HG03460 (cell line): ENCODE data around the gene VPS13D.
"Not testable (repeated sequence)": the region's sequence is repeated elsewhere in the genome, so short reads cannot be mapped to it uniquely, and the experiment has no call there.

Source experiments
- ATAC-seq: cut with Tn5 transposase; IDR thresholded peaks from one replicate; pipeline ENCODE4 v1.9.1; 2021; ENCODE audit not compliant: unreplicated experiment

VPS13D gene

DNA sequence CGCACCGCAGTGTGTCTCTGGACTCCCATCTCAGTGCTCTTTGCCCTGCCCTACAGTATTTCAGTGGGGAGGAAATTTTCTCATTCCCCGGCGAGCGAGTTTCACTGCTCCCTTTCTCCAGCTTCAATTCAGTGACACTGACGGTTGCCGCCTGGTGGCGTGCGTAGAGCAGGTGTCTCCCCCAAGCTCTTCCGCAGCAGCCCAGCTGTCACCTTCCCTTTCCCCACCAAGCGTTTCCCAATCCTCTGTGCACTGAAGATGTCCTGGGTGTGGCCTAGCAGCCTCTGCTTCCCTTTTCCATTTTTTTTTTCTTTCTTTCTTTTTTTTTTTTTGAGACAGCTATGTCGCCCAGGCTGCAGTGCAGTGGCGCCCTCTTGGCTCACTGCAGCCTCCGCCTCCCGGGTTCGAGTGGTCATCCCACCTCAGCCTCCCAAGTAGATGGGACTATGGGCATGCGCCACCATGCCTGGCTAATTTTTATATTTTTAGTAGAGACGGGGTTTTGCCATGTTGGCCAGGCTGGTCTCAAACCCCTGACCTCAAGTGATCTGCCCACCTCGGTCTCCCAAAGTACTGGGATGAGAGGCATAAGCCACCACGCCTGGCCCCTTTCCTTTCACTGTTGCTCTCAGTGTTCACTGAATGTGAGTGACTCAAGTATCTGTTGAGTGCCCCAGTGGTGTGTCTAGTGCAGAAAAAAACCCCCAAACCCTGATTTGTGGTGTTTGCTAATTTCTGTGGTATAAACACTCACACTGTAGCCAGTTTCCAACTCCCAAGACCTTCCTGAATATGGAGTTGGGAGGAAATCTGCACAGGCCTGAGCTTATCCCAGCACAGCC is 33.0 kb upstream of the VPS13D start:
- ATAC-seq = no peak

DNA sequence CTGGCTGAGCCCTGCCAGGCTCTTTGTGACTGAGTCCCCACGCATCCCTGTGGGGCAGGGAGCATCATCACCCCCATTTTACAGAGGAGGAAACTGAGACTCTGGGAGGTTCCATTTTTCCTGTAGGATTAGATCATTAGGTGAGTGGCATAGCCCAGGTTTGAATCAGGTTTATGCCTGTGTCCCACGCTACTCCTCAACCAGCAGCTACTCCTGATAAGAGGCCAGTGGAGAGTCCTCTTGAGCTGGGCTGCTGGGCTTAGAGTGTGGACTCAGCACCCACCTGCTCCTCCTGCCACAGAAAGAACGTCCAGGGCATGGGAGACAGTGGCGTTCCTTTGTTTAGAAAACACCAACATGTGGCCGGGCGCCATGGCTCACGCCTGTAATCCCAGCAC is 32.3 kb upstream of the VPS13D start:
- ATAC-seq = no peak

DNA sequence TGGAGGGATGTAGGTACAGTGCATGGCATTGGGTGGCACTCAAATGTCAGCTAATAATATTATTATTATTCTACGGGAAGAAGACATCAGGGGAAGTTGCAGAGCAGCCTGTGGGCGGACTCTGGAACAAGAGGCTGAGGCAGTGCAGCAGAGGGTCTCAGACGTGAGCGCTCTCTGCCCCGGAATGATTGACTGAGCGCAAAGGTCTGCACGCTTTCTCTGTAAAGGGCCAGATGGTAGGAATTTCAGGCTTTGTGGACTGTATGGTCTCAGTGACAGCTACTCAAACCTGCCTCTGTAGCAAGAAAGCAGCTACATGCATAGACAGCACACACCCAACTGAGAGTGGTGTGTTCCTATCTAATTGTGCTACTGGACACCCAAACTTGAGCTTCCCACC is 29.6 kb upstream of the VPS13D start:
- ATAC-seq = no peak

DNA sequence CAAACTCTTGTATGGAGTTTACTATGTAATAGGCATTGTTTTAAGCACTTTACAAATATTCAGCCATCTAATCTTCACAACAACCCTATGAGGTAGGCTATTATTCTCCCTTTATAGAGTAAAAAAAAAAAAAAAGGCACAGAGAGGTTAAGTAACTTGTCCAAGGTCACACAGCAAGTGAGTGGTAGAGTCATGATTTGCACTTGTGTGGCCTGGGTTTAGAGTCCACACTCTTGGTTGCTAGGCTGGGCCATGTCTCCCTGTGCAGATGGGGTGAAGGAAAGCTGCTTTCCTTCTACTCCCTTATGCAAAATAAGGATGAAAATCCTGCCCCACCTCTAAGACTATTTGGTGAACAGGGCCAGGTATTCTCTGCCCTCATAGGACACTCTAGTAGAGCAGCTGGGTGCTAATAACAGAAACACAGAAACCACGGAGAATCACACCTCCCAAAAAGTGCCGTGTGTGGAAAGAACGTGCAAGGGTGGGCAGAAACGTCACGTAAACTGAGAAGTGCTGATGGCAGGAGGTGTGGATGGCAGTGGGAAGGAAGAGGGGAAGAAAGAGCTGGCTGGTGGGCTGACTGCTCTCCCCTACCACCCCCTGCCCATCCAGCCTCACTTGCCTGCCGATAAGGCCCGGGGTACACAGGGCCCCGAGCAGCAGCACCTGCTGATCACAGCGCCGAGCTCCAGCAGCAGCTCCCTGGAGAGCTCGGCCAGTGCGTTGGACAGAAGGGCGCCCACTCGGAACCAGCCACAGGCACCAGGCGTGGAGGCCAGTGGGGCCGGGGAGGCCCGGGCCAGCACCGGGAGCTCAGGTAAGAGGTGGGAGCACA is 28.3 kb upstream of the VPS13D start:
- no peak for ATAC-seq

DNA sequence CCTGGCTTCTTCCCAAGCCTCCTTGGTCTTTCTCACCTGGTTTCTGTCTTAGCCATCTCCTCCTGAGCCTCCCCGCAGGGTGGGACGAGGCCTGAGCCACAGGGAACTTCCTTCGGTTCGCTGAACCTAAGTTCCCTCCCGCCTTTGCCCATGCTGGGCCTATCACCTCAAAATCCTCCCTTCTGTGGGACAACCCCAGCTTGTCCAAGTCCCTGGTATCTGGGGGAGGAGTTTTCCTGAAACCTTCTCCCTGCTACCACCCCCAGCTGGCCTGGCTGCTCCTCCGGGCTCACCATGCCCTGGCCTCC is 27.7 kb upstream of the VPS13D start:
- no peak for ATAC-seq

DNA sequence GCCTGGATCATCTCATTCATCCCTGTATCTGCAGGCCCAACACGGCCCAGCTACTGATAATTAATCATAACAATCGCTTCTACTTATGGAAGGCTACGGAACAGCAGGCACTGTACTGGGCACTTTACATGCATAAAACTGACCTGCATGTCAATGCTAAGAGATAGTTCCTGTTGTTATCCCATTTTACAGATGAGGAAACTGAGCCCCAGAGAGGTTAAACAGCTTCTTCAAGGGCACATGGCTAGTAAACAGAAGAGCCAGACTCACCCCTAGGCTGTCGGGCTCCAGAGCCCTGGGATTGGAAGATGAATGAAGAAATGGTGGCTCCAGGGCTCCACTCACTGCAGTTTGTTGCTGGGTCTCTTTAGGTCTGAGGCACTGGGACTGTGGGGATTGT is 27.3 kb upstream of the VPS13D start:
- no peak for ATAC-seq

DNA sequence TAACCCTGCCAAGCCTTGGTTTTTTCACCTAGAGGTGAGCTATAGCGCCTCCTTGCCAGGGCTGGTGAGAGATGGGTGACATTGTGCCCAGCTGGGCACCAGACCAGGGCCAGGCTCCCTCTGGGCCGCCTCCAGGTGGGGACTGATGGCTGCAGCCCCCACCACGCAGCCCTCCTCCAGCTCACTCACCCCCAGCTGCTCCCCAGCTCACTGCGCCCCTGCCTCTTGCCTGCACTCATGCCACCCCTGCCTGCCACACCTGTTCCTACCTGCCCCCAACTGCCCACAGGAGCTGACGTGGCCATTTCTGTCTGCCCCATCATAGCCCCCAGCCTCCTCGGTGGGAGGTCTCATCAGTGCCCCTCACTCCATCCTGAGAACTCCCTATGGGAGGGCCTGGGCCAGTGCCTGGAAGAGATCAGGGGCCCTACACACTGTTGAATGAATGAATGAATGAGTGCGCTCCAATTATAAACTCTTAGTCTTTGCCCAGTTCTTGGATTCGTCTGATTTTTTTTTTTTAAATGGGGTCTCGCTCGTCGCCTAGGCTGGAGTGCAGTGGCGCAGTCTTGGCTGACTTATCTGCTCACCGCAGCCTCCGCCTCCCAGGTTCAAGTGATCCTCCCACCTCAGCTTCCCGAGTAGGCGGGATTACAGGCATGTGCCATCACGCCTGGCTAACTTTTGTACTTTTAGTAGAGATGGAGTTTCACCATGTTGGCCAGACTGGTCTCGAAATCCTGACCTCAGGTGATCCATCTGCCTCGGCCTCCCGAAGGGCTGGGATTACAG is 26.4 kb upstream of the VPS13D start:
- ATAC-seq = no peak

DNA sequence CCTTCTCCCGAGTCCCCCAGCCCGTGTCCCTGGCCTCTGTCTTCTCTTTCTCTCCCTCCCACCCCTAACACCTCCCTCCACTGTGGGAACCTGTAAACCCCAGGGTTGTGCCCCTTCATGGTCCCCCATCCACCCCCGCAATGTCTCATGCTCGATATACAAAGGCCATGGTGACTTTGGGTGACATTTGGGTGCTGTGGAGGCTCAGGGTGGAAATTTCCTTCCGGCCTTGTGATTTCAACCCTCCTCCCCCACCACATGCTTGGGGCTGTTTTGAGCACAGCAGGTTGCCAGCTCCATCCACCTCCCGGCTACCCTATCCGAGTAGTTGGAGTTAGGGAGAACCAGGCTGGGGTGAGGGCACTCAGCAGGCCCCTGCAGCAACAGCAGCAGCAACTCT is 25.7 kb upstream of the VPS13D start:
- ATAC-seq = no peak

DNA sequence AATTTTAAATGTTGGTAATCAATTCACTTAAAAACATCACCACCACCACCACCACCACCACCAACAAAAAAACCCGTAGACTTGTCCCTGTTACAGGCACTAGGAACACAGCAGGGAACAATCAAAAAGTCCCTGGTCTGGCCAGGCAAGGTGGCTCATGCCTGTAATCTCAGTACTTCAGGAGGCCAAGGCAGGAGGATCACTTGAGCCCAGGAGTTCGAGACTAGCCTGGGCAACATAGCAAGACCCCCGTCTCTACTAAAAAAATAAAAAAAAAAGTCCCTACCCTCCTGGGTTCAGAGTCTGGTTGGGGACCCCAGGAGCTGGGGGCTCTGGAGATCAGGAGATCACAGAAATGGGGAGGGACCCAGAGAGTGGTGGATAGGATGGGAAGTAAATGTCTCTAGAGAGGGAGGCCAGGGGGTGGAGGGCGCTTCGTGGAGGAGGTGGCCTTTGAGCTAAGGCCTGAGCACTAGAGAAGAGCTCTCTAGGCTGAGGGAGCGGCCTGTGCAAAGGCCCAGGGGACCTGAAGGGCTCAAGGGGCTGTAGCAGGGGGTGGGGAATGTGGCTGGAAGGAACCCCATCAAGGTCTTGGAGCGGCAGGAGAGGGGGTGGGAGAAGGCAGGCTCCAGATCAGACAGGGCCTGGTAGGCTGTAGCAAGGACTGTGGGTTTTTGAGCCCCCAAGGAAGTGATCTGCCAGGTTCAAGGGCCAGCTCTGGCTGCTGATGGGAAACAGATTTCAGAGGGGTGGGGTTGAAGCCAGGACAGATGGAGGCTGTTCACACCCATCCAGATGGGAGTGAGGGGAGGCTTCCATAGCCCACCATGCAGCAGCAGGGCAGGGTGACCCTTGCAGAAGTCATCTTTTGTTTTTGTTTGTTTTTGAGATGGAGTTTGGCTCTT is 24.8 kb upstream of the VPS13D start:
- no peak for ATAC-seq

DNA sequence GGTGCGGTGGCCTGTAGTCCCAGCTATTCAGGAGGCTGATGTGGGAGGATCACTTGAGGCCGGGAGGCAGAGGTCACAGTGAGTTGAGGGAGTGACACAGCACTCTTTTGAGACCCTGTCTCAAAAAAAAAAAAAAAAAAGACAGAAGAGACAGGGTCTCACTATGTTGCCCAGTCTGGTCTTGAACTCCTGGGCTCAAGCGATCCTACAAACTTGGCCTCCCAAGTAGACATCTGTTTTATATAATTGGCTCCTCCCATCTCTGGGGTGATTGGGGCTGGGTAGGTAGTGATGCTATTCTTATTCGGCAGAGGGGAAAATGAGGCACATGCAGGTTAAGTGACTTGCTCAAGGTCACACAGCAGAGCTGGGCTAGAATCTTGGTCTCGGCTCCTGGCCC is 23.6 kb upstream of the VPS13D start:
- ATAC-seq = no peak

DNA sequence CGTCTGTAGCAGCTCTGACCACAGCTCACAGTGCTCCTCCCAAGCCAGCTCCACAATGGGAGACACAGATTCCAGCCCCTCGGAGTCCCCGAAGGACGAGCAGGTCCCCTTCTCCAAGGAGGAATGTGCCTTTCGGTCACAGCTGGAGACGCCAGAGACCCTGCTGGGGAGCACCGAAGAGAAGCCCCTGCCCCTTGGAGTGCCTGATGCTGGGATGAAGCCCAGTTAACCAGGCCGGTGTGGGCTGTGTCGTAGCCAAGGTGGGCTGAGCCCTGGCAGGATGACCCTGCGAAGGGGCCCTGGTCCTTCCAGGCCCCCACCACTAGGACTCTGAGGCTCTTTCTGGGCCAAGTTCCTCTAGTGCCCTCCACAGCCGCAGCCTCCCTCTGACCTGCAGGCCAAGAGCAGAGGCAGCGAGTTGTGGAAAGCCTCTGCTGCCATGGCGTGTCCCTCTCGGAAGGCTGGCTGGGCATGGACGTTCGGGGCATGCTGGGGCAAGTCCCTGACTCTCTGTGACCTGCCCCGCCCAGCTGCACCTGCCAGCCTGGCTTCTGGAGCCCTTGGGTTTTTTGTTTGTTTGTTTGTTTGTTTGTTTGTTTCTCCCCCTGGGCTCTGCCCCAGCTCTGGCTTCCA is 22.9 kb upstream of the VPS13D start:
- ATAC-seq = no peak

DNA sequence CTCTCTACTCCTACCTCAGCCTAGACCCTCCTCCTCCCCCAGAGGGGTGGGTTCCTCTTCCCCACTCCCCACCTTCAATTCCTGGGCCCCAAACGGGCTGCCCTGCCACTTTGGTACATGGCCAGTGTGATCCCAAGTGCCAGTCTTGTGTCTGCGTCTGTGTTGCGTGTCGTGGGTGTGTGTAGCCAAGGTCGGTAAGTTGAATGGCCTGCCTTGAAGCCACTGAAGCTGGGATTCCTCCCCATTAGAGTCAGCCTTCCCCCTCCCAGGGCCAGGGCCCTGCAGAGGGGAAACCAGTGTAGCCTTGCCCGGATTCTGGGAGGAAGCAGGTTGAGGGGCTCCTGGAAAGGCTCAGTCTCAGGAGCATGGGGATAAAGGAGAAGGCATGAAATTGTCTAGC is 21.6 kb upstream of the VPS13D start:
- no peak for ATAC-seq

DNA sequence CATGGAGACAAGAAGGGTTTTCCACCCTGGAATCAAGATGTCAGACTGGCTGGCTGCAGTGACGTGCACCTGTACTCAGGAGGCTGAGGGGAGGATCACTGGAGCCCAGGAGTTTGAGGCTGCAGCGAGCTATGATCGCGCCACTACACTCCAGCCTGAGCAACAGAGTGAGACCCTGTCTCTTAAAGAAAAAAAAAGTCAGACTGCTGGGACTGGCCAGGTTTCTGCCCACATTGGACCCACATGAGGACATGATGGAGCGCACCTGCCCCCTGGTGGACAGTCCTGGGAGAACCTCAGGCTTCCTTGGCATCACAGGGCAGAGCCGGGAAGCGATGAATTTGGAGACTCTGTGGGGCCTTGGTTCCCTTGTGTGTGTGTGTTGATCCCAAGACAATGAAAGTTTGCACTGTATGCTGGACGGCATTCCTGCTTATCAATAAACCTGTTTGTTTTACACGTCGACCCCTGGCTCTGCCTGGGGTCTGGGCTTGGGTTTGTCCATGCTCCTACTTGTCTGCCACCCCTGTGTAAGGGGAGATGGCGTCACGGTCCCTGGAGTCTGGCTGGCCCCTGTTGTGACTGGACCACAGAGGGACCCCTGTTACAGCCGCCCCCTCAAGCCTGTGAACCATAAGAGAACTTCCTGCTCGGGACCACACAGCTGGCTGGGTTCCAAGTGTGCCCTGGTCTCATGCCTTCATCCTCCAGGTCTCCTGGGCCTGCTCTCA is 20.9 kb upstream of the VPS13D start:
- peak; percentile 46 for ATAC-seq

DNA sequence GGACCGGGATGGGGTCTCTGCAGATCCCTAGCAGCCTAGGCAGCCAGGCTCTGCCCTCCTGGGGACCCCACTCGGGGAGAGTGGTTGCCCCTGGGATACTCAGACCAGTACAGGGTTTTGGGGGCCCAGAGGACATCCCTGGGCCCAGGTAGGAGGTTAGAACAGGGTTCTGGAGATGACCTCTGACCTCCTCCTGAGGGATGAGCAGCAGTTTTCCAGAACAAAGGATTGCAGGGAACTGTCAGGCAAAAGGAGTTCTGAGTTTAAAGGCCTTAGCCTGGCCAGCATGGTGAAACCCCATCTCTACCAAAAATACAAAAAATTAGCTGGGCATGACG is 20.4 kb upstream of the VPS13D start:
- no peak for ATAC-seq

DNA sequence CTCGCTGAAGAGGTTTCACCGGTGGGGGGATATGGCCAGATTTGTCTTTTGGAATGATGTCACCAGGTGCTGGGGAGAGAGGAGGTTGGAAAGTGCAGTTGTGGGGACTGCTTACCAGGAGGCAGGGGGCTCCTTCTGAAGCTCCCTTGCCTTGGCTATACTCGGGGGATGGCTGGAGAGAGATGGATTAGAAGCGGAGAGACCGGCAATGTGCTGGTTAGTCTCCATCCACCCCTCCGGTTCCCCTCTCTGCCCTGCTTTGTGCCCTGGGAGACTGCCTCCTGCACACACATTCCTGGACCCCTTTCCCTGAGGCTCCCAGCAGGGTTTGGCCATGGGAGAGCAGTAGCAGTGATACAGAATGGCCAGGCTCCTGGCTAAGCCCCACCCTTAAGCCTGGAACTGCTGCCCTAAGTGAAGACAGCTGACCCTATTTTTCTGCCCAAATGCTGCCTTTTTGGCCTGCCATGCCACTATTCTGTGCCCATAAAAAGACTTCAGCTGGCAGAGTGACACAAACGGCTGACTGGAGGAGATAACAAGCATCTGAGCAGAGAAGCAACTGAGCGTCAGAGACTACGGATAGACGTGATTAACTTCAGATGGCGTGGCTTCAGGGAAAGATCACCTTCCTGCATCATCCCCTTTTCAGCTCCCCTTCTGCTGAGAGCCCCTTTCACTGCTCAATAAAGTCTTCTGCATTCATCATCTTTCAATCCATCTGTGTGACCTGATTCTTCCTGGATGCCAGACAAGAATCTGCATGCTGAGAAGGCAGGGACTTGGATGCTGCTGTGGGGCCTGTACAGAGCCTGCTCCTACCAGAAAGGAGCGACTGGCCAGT is 14.5 kb upstream of the VPS13D start:
- ATAC-seq = no peak

DNA sequence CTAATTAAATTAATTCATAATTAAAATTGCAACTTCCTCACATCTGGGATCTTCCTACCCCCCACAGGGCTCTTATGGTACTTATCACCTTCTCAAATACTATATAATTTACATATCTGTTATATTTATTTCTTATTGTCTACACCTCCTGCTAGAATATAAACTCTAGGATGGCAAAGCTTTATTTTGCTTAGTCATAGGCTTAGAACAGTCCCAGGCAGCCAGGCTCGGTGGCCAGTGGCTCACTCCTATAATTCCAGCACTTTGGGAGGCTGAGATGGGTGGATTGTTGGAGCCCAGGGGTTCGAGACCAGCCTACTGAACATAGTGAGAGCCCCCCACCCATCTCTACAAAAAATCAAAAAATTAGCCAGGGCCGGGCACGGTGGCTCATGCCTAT is 10.0 kb upstream of the VPS13D start:
- no peak for ATAC-seq

DNA sequence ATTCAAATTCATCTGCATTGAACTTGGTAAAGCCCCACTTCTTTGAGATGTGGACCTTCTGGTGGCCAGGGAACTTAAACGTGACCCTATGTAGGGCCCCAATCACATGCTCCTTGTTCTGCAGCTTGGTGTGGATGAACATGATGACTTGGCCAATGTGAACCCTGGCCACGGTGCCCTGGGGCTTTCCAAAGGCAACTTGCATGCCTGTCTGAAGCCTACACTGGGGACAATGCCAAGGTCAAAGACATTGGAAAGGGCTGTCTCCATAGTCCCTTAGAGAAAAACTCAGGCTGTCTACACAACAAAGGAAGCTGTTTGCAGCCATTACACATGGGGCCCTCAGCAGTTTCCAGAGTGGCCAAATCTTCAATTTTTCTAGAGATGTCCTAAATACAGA is 8.9 kb upstream of the VPS13D start:
- no peak for ATAC-seq

DNA sequence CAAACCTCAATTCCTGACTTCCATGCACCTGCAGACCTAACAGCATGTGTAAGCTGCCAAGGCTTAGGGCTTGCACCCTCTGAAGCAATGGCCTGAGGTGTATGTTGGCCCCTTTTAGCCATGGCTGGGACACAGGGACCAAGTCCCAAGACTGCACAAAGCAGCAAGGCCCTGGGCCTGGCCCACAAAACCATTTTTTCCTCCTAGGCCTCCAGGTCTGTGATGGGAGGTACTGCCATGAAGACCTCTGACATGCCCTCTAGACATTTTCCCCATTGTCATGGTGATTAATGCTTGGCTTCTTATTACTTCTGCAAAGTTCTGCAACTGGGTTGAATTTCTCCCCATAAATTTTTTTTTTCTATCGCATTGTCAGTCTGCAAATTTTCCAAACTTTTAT is 7.1 kb upstream of the VPS13D start:
- ATAC-seq = not testable (repeated sequence)

DNA sequence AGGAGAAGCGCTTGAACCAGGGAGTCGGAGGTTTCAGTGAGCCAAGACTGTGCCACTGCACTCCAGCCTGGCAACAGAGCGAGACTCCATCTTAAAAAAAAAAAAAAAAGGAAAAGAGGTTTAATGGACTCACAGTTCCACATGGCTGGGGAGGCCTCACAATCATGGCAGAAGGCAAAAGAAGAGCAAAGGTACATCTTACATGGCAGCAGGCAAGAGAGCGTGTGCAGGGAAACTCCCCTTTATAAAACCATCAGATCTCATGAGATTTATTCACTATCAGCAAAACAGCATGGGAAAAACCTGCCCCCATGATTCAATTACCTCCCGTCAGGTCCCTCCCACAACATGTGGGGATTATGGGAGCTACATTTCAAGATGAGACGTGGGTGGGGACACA is 5.7 kb upstream of the VPS13D start:
- ATAC-seq = not testable (repeated sequence)
